Coronary artery (tissue), 2 donors: ENCODE data around the gene DTNB.
"Not testable (repeated sequence)": the region's sequence is repeated elsewhere in the genome, so short reads cannot be mapped to it uniquely, and the experiment has no call there.

Experiments
- DNase-seq: peaks from one replicate; pipeline ENCODE4 v3.0.0-alpha.2; 2017; ENCODE audit warnings: low spot score
- H3K27ac ChIP-seq, 2 donors: fragments of 200-600 bp; sonication (generic); one replicate each; pipeline ENCODE4 v1.5.1; 2016 to 2019
- H3K4me3 ChIP-seq: fragments of 200-600 bp; sonication (generic); 2 replicates; pipeline ENCODE4 v1.5.1; 2016; ENCODE audit warnings: mild to moderate bottlenecking, moderate library complexity
- TF ChIP-seq, protein P1 (sequence below): fragments of 200-600 bp; sonication (generic); IDR thresholded peaks from one replicate; pipeline ENCODE4 v1.5.1; 2019; ENCODE audit warnings: antibody characterized with exemption

DTNB gene

DNA sequence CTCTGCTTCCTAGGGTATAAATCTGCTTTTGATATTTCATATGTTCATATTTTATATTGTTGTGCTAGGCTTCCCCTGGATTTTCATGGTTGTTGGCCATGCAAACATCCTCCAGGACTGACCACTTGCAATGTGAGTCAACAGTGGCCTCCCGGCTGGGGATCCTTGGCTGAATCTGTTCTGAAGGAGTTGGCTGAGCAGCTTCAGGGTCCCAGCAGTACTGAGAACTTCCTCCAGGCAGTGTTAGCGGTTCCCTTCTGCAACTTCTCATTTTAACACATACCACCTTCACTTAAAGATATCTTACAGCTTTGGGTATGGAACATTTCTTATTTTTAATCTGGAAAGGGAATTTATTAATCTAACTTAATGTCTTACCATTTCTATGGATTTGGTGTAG is 122.1 kb downstream of the DTNB start:
- H3K4me3 ChIP-seq: no peak overlapping the region
- TF ChIP-seq, protein P1, sequence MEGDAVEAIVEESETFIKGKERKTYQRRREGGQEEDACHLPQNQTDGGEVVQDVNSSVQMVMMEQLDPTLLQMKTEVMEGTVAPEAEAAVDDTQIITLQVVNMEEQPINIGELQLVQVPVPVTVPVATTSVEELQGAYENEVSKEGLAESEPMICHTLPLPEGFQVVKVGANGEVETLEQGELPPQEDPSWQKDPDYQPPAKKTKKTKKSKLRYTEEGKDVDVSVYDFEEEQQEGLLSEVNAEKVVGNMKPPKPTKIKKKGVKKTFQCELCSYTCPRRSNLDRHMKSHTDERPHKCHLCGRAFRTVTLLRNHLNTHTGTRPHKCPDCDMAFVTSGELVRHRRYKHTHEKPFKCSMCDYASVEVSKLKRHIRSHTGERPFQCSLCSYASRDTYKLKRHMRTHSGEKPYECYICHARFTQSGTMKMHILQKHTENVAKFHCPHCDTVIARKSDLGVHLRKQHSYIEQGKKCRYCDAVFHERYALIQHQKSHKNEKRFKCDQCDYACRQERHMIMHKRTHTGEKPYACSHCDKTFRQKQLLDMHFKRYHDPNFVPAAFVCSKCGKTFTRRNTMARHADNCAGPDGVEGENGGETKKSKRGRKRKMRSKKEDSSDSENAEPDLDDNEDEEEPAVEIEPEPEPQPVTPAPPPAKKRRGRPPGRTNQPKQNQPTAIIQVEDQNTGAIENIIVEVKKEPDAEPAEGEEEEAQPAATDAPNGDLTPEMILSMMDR: no peak
- H3K27ac ChIP-seq: no peak overlapping the region
- no peak for DNase-seq

GRCh38 chr2:25549571-25549970 is 123.8 kb downstream of the DTNB start:
- DNase-seq, H3K4me3 ChIP-seq, H3K27ac ChIP-seq: not testable (repeated sequence)

DNA sequence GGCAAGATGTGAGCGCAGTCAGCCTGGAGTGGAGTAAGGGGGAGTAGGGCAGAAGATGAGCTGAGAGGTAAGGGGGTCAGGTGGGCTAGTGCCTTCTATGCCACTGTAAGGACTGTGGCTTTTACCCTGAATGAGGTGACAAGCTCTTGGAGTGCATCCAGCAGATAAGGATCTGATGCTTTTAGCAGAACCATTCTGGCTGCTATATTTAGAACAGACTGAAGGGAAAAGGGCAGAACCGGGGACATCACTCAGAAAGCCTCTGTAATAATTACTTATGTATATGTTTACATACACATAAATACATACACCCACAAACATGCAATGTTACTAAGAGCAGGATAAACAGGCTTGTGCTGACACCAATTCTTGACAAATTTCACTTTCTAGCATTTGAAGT is 124.8 kb downstream of the DTNB start:
- no peak for DNase-seq
- no peak overlapping the region for H3K27ac ChIP-seq
- no peak overlapping the region for H3K4me3 ChIP-seq
- TF ChIP-seq, protein P1: no peak

GRCh38 chr2:25546852-25547251 is 126.5 kb downstream of the DTNB start:
- DNase-seq: no peak
- TF ChIP-seq, protein P1: no peak
- H3K4me3 ChIP-seq: no peak overlapping the region
- H3K27ac ChIP-seq: no peak overlapping the region

DNA sequence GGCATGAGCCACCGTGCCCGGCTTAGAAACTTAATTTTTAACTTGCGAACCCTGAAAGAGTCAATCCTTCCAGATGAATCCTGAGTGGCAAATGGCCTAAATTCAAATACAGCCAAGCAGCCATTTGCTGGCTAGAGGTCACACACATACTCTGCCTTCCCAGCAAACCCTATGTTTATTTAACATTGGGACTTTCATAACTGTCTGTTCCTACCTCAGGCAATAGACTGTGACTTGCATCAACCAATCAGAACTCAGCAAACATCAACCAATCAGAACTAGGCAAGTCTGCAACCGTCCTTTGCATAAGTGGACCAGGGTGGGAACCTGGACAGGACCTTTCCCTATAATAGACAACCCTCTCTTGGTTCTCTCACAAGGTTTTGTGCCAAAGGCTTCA is 127.5 kb downstream of the DTNB start:
- Histone ChIP-seq H3K4me3 (no peak overlapping the region), H3K27ac (no peak overlapping the region)
- no peak for DNase-seq
- TF ChIP-seq, protein P1: no peak

DNA sequence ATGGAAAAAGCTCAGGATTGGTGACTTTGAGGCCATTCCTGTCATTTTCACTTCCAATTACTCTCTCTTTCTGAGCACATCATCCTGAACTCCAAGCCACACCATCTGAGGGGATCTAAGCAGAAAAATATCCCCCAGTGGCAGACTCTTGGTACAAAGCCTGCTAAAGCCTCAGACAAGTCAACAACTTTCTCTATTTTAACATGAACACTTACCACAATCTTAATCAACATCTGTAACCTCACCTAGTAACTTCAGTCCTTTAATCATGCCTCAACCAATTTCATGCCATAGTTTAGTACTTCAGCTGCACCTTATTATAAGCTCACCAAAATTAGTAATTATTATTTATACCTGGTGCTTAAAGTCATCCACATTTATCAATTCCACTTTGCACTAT is 128.9 kb downstream of the DTNB start:
- TF ChIP-seq, protein P1: no peak
- no peak overlapping the region for H3K27ac ChIP-seq
- no peak for DNase-seq
- no peak overlapping the region for H3K4me3 ChIP-seq

- Histone ChIP-seq H3K27ac (no peak overlapping the region), H3K4me3 (no peak overlapping the region)
- DNase-seq: no peak
- TF ChIP-seq, protein P1: no peak
Measured at GRCh38 chr2:25543939-25544338, 129.4 kb downstream of the DTNB start.

GRCh38 chr2:25541378-25541777 is 132.0 kb downstream of the DTNB start:
- TF ChIP-seq, protein P1: no peak
- Histone ChIP-seq H3K4me3 (no peak overlapping the region), H3K27ac (no peak overlapping the region)
- no peak for DNase-seq
